Effector memory CD8-positive, alpha-beta T cell (primary cell): Measurements from ENCODE around the gene GNA12.

Experiments used
- ATAC-seq: fragments of 150-1000 bp; cut with Tn5 transposase; replicated peaks from 2 replicates; pipeline ENCODE4 v1.10.0; 2021; ENCODE audit warnings: mild to moderate bottlenecking, moderate library complexity
- DNase-seq, 3 experiments: peaks; one replicate each; pipeline ENCODE4 v3.0.0; 2021
- H3K27ac Mint-ChIP-seq, 2 donors: one replicate each; pipeline ENCODE4 v1.8.0; 2022; ENCODE audit warnings: mild to moderate bottlenecking in 2 of 2, mixed read lengths in 2 of 2, moderate library complexity in 2 of 2
- H3K27me3 Mint-ChIP-seq, 2 donors: one replicate each; pipeline ENCODE4 v1.8.0; 2022; ENCODE audit warnings: mixed read lengths in 2 of 2
- H3K36me3 Mint-ChIP-seq: one replicate; pipeline ENCODE4 v1.8.0; 2022; ENCODE audit warnings: mild to moderate bottlenecking, moderate library complexity, mixed read lengths; ENCODE audit not compliant: insufficient read depth
- H3K4me1 Mint-ChIP-seq, 2 donors: one replicate each; pipeline ENCODE4 v1.8.0; 2022; ENCODE audit warnings: low read depth in 2 of 2, mixed read lengths in 2 of 2
- H3K4me3 Mint-ChIP-seq, 2 donors: one replicate each; pipeline ENCODE4 v1.8.0; 2022; ENCODE audit warnings: mild to moderate bottlenecking in 2 of 2, mixed read lengths in 2 of 2, moderate library complexity in 2 of 2
- H3K9me3 Mint-ChIP-seq, 2 donors: one replicate each; pipeline ENCODE4 v1.8.0; 2022; ENCODE audit warnings: mixed read lengths in 2 of 2

The GNA12 gene

DNA sequence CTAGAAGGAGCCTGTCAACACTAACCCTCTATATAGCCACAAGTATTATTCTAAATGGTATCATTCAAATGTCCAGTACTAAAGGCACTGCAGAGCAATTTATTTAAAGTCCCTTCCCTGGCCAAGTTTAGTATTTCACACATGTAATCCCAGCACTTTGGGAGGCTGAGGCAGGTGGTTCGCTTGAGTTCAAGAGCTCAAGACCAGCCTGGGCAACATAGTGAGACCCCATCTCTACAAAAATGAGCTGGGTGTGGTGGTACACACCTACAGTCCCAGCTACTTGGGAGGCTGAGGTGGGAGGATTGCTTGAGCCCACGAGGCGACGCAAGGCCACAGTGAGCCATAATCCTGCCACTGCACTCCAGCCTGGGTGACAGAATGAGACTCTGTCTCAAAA lies 3.6 kb downstream of the GNA12 start:
- H3K4me3 Mint-ChIP-seq: no peak overlapping the region

DNA sequence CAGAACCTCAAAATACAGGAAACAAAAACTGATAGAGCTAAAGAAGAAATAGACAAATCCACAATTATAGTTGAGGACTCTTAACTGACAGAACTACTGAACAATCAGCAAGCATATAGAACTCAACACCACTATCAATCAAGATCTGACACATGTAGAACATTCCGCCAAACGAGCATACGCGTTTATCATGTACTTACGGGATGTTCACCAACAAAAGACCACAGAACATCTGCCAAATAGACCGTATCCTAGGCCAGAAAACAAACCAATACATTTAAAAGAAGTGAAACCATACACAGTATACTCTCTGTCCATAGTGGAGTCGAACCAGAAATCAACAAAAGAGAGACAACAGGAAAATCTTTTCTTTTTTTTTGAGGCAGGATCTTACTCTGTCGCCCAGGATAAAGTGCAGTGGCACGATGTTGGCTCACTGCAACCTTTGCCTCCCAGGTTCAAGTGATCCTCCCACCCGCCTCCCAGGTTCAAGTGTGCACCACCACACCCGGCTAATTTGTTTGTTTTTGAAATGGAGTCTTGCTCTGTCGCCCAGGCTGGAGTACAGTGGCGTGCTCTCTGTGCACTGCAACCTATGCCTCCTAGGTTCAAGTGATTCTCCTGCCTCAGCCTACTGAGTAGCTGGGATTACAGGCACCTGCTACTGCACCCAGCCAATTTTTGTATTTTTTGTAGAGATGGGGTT lies 5.1 kb downstream of the GNA12 start:
- DNase-seq (no peak), ATAC-seq (peak; percentile 13)
- Mint-ChIP-seq H3K27ac (peak overlapping the region in 1 of 2 donors; percentile 37), H3K4me3 (no peak overlapping the region), H3K27me3 (no peaks in the 10 kb centered on the region), H3K4me1 (peaks cover 27 to 57% of the 10 kb centered on the region in 2 donors), H3K36me3 (peaks cover 15% of the 10 kb centered on the region), H3K9me3 (no peaks in the 10 kb centered on the region)

More for the DNA sequence above, 3.6 kb downstream of the GNA12 start:
- Mint-ChIP-seq H3K4me1 (peaks cover 28 to 51% of the 10 kb centered on the region in 2 donors), H3K9me3 (no peaks in the 10 kb centered on the region), H3K27ac (no peak overlapping the region), H3K36me3 (peaks cover 12% of the 10 kb centered on the region), H3K27me3 (no peaks in the 10 kb centered on the region)
- ATAC-seq: no peak
- DNase-seq: no peak

DNA sequence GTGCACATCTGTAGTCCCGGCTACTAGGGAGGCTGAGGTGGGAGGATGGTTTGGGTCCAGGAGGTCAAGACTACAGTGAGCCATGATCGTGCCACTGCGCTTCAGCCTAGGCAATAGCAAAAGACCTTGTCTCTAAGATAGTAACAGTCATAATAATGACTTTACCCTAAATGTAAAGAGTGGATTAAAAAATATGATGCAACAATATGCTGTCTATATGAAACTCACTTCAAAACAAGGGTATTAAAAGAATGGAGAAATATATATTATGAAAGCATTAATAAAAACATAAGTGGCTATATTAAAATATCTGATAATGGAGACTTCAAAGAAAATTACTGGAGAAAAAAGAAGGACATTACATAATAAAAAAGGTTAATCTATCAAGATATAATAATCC lies 5.7 kb downstream of the GNA12 start:
- peaks cover 14% of the 10 kb centered on the region for H3K36me3 Mint-ChIP-seq
- H3K4me3 Mint-ChIP-seq: no peak overlapping the region
- H3K27ac Mint-ChIP-seq: peak overlapping the region in 1 of 2 donors; percentile 37
- no peak for ATAC-seq
- no peaks in the 10 kb centered on the region for H3K27me3 Mint-ChIP-seq
- H3K4me1 Mint-ChIP-seq: peaks cover 27 to 57% of the 10 kb centered on the region in 2 donors
- no peaks in the 10 kb centered on the region for H3K9me3 Mint-ChIP-seq
- DNase-seq: no peak

DNA sequence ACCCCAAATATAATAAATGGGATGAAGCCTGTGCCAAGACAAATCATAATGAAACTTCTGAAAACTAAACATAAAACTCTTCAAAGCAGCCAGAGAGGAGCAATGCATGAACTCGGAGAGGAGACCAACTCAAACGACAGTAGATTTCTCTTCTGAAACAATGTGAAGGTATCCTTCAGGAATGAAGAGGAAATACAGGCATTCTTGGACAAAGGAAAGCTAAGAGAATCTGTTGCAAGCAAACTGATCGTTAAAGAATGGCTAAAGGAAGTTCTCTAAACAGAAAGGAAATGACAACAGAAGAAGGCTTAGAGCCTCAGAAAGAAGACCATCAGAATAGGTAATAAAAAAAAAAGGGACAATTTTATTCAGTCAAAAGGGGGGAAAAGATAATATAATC lies 6.6 kb downstream of the GNA12 start:
- Mint-ChIP-seq H3K36me3 (peaks cover 11% of the 10 kb centered on the region), H3K27me3 (no peaks in the 10 kb centered on the region), H3K27ac (no peak overlapping the region), H3K4me1 (peaks cover 18 to 48% of the 10 kb centered on the region in 2 donors), H3K9me3 (no peaks in the 10 kb centered on the region), H3K4me3 (no peak overlapping the region)
- DNase-seq: no peak
- no peak for ATAC-seq

DNA sequence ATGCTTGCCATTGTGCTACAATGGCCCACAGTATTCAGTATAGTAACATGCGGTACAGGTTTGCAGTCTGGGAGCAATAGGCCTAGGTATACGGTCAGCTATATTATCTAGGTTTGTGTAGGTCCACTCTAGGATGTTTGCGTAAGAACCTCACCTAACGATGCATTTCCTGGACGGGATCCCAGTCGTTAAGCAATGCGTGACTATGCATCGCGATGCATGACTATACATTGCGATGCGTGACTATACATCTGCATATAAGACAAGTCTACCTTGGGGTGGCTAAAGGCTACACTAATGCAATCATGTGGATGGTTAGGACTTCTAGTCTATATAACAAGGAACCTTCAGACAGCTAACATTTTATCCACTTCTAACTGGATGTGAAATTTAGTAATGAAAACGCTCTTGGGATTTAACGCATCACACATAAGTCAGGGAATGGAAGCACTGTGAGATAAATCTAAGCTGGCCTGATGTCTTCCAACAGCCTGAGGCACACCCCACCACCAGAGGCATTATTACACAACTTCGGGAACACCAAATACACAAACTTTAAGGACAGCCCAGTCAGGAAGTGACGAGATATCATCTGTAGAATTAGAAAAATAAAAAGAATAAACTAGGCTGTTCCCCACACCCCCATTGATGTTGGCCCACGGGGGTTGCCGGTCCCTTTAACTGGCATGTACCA lies 9.2 kb downstream of the GNA12 start:
- Mint-ChIP-seq H3K4me1 (peaks cover 11 to 38% of the 10 kb centered on the region in 2 donors), H3K9me3 (no peaks in the 10 kb centered on the region), H3K27ac (no peak overlapping the region), H3K4me3 (no peak overlapping the region), H3K36me3 (peaks cover 3% of the 10 kb centered on the region), H3K27me3 (no peaks in the 10 kb centered on the region)
- ATAC-seq (no peak), DNase-seq (no peak)

DNA sequence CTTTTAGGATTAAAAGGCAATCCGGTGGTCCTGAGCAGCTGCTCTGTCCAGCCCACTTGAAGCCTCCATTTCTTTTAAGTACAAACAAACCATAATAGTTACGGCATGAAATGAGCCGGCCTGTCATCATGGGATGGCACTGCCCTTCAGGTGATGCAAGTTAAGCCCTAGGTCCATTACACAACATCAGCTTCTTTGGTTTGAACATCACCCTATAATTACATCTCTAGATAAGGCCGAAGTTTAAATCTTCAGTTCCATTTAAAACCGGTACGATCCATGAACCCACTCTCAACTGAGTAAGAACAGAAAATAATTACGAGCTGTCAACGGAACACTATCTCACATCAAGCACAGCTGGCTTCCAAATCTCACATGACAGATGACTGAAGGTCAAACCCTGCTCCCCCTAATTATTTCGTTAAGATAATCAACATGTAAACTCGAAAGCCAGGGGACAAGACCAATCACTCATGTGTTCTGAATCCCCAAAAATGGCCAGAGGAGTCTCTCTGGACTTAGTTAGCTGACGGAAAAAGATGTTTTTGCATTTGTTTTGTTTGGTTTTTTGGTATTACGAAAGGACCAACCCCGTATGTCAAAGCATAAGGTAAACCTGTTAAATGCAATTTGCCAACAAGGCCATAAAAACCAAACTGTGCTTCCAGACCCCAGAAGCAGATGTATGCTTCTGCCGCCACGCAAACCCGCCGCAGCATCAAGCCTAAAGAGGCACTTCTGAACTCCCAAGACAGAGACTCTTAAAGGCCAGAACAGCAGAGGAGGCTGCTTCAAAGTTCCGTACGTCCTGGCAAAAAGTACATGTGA lies 10.8 kb downstream of the GNA12 start:
- Mint-ChIP-seq H3K27ac (no peak overlapping the region), H3K4me1 (peaks cover 7 to 30% of the 10 kb centered on the region in 2 donors), H3K36me3 (peaks cover 3% of the 10 kb centered on the region)

DNA sequence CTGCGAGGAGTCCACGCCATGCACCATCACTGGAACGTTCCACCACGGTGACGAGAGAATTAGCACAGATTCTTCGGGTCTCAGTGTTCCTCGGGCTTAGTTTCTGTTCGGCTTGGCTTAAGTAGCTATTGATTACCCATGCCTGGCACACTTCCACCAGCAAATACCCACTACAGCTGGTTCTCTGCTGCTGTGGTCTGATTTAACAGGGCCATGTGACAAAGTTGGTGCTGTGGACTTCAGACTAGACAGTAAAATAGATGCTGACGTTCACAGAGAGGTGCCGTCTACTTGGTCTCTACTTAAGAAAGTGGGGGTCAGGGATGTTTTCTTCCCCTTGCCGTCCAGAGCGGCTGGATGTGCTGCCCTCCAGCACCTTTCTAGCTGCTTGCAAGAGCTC lies 11.6 kb downstream of the GNA12 start:
- Mint-ChIP-seq H3K36me3 (peaks cover 3% of the 10 kb centered on the region), H3K27me3 (no peaks in the 10 kb centered on the region)

More for the DNA sequence above, 10.8 kb downstream of the GNA12 start:
- Mint-ChIP-seq H3K4me3 (no peak overlapping the region), H3K27me3 (no peaks in the 10 kb centered on the region), H3K9me3 (no peaks in the 10 kb centered on the region)
- ATAC-seq (no peak), DNase-seq (no peak)

DNA sequence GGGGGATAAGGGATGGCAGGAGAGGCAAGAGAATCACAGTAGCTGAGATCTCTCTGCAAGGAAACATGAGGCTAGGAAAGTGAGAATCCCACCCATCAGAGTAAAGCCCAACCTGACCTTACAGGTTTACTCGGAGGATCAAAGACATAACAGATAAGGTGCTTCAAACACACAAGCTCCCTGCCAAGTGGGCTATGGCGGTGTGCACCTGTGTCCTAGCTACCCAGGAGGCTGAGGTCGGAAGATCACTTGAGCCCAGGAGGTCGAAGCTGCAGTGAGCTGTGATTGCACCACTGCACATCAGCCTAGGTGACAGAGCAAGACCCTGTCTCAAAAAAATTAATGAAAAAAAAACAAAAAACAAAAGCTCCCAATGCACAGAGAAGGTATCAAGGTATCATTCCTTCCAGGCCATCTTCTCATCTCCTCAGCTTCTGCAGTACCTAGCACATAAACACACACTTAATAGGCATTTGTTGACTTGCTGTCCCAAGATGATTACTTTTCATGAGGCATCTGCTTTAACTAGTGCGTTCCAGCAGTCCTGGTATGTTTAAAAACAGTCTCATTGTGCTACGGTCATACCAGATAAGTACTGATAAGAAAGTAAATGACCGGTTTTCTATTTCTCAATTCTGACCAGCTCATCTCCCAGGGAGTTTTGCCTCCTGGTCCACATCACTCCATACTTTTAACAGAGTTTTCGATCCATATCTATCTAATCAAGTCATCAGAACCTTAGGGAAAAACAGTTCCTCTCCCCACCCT lies 13.3 kb downstream of the GNA12 start:
- no peaks in the 10 kb centered on the region for H3K27me3 Mint-ChIP-seq
- peaks cover 3 to 19% of the 10 kb centered on the region in 2 donors for H3K4me1 Mint-ChIP-seq
- H3K27ac Mint-ChIP-seq: peak overlapping the region in 1 of 2 donors; percentile 53
- H3K4me3 Mint-ChIP-seq: no peak overlapping the region
- DNase-seq (no peak), ATAC-seq (no peak)
- H3K36me3 Mint-ChIP-seq: peaks cover 3% of the 10 kb centered on the region
- no peaks in the 10 kb centered on the region for H3K9me3 Mint-ChIP-seq

More for the DNA sequence above, 11.6 kb downstream of the GNA12 start:
- Mint-ChIP-seq H3K4me3 (no peak overlapping the region), H3K27ac (no peak overlapping the region), H3K9me3 (no peaks in the 10 kb centered on the region), H3K4me1 (peaks cover 5 to 24% of the 10 kb centered on the region in 2 donors)
- ATAC-seq (no peak), DNase-seq (no peak)

DNA sequence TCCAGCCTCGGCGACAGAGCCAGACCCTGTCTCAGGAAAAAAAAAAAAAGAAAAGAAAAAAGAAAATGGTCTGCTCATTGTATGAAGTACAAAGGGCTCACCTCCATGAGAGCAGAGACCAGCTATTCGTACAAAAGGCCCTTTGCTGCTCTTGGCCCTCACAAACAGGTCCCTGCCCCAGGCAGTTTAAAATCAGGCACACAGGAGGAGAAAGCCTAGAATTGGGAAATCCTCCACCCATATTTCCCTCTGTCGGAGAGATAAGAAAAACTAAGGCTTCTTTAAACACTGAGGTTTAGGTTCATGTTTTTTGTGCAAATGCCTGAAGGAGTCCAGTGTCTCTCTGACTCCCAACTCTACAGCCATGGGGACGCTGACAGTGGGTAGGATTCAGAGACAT lies 15.1 kb downstream of the GNA12 start:
- Mint-ChIP-seq H3K9me3 (no peaks in the 10 kb centered on the region), H3K27ac (no peak overlapping the region), H3K36me3 (no peaks in the 10 kb centered on the region), H3K4me1 (peaks cover 17 to 27% of the 10 kb centered on the region in 2 donors), H3K4me3 (no peak overlapping the region), H3K27me3 (no peaks in the 10 kb centered on the region)
- ATAC-seq: no peak
- no peak for DNase-seq

DNA sequence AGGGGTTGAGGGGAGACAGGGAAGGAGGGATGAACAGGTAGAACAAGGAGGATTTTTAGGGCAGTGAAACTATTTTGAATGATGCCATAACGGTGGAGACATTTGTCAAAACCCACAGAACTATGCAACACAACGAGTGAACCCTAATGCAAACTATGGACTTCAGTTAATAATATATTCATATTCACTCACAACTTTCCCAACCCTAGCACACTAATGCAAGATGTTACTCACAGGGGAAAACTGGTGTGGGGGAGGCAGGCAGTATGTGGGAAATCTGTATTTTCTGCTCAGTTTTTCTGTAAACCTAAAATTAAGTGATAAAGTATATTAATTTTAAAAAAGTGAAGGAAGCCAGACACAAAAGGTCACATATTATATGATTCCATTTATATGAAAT lies 17.3 kb downstream of the GNA12 start:
- Mint-ChIP-seq H3K27me3 (no peaks in the 10 kb centered on the region), H3K36me3 (no peaks in the 10 kb centered on the region), H3K9me3 (no peaks in the 10 kb centered on the region), H3K27ac (no peak overlapping the region), H3K4me1 (peaks cover 17 to 31% of the 10 kb centered on the region in 2 donors), H3K4me3 (no peak overlapping the region)
- ATAC-seq (no peak), DNase-seq (no peak)

DNA sequence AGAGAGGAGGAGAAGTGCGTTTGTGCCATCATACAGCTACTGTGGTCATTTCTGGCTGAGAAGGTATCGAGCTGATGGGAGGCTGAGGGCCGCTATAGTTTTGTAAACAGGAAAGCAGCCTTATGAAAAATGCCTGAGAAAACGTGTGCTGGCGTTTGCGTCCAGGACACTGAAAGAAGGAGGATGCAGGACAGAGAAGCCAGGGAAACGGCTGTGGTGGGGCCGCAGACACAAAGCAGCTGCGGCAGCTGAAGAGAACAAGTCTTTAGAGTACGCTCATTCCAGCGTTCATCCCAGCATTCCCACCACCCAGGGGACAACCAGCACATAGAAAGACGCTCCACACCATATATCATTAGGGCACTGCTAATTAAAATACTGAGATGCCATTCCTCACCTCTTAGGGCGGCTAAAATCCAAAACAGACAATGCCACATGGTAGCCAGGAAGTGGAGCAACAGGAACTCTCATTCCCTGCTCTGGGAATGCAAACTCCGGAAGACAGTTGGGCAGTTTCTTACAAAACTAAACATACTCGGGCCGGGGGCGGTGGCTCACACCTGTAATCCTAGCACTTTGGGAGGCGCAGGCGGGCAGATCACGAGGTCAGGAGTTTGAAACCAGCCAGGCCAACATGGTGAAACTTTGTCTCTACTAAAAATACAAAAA lies 18.4 kb downstream of the GNA12 start:
- peaks cover 22 to 34% of the 10 kb centered on the region in 2 donors for H3K4me1 Mint-ChIP-seq
- H3K36me3 Mint-ChIP-seq: no peaks in the 10 kb centered on the region
- H3K27ac Mint-ChIP-seq: peak overlapping the region in 1 of 2 donors; percentile 11

DNA sequence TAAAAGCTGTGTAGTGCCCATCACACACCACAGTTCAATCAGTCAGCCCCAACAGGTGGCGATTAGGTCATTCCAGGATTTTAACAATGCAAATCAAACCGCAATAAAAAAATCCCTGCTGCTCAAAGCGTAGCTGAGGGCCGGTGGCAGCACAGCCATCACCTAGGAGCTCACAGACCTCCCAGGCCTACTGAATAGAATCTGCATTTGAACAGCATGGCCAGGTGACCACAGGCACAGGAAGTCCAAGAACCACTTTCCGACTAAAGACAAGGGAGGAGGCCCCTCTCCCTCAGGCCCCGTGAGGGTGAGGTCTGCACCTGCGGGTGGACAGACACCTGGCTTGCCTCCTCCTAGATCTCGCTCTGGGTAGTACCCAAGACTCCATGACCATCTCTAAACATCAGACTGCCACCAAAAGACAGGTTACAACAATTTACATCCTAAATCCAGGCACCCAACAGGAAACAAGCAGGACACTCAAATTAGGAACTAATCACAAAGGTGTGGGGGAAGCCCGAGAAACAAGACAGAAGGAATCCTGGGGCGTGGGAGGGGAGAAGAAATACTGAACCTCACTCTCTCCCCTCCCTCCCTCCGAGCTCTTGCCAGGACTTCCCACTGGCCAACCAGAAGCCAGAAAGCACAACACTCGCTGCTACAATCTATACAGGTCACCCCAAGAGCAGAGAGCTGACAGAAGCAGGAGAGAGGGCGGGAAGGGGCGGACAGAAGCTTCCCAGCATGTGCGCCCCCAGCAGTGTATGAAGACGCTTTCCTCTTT lies 19.2 kb downstream of the GNA12 start:
- Mint-ChIP-seq H3K9me3 (no peaks in the 10 kb centered on the region), H3K27me3 (no peaks in the 10 kb centered on the region), H3K4me3 (no peak overlapping the region), H3K4me1 (peaks cover 24 to 37% of the 10 kb centered on the region in 2 donors), H3K27ac (peak overlapping the region in 1 of 2 donors; percentile 11), H3K36me3 (no peaks in the 10 kb centered on the region)
- ATAC-seq (no peak), DNase-seq (no peak)

More for the DNA sequence above, 18.4 kb downstream of the GNA12 start:
- no peaks in the 10 kb centered on the region for H3K9me3 Mint-ChIP-seq
- no peak overlapping the region for H3K4me3 Mint-ChIP-seq
- ATAC-seq (no peak), DNase-seq (no peak)
- H3K27me3 Mint-ChIP-seq: no peaks in the 10 kb centered on the region
